SK-N-SH (cell line): ENCODE measurements around the gene ARHGAP6. TPM values are rescaled to one million over a fixed set of nuclear protein-coding genes. Genes with fewer than 3 reads are reported as not detected.

Experiments
- CTCF ChIA-PET: fragments of 300-600, 350-600 bp; formaldehyde crosslinking; extraction: SDS; loops from one replicate; lab custom pipeline; 2021; lab: Yijun Ruan, JAX
- POLR2A ChIA-PET: fragments of 350-600 bp; sonication (Branson Sonifier 250); formaldehyde crosslinking; extraction: SDS; loops from one replicate; lab custom pipeline; 2020; ENCODE audit warnings: antibody characterized with exemption, inconsistent platforms; lab: Yijun Ruan, JAX
- DNase-seq: peaks from one replicate; pipeline ENCODE4 v3.0.0; 2012
- H2AFZ ChIP-seq: fragments of 200-600 bp; sonication (generic); 2 replicates; pipeline ENCODE4 v1.8.1; 2016; ENCODE audit warnings: antibody characterized with exemption, mild to moderate bottlenecking, low read depth
- H3F3A ChIP-seq: fragments of 200-600 bp; sonication (generic); replicated peaks from 2 replicates; pipeline ENCODE3; 2016; ENCODE audit warnings: antibody characterized with exemption, mild to moderate bottlenecking; ENCODE audit not compliant: insufficient read depth
- H3K27ac ChIP-seq, 2 experiments: fragments of 200-500 bp in 1 of 2; fragments of 200-600 bp in 1 of 2; sonication (Bioruptor generic) in 1 of 2; sonication (generic), shearing (Covaris generic) in 1 of 2; 2 replicates each; pipeline versions ENCODE4 v1.5.1 to v1.6.1; 2014 to 2016; ENCODE audit warnings: low read depth in 2 of 2, inconsistent platforms in 1 of 2, low read length in 1 of 2, mild to moderate bottlenecking in 1 of 2, mixed read lengths in 1 of 2
- H3K27me3 ChIP-seq: fragments of 200-600 bp; sonication (generic), shearing (Covaris generic); 2 replicates; pipeline ENCODE4 v1.6.1; 2016; ENCODE audit warnings: mixed run types; ENCODE audit not compliant: insufficient read depth
- H3K36me3 ChIP-seq, 2 experiments: fragments of 200-500 bp in 1 of 2; fragments of 200-600 bp in 1 of 2; sonication (Bioruptor generic) in 1 of 2; sonication (generic) in 1 of 2; replicated peaks in 1 of 2; 2 replicates each; pipeline versions ENCODE3 to v1.5.1; 2014 to 2016; ENCODE audit warnings: low read length in 1 of 2, mild to moderate bottlenecking in 1 of 2; ENCODE audit not compliant: insufficient read depth in 2 of 2, control insufficient read depth in 1 of 2
- H3K4me1 ChIP-seq, 2 experiments: fragments of 200-500 bp in 1 of 2; fragments of 200-600 bp in 1 of 2; sonication (Bioruptor generic) in 1 of 2; sonication (generic), shearing (Covaris generic) in 1 of 2; 2 replicates each; pipeline versions ENCODE4 v1.5.1 to v1.6.1; 2014 to 2016; ENCODE audit warnings: low read depth in 1 of 2, low read length in 1 of 2, mixed run types in 1 of 2; ENCODE audit not compliant: insufficient read depth in 2 of 2, control insufficient read depth in 1 of 2
- H3K4me2 ChIP-seq: fragments of 200-600 bp; sonication (generic), shearing (Covaris generic); 2 replicates; pipeline ENCODE4 v1.6.1; 2017; ENCODE audit warnings: mixed run types
- H3K4me3 ChIP-seq, 2 experiments: fragments of 200-500 bp in 1 of 2; fragments of 200-600 bp in 1 of 2; sonication (Bioruptor generic) in 1 of 2; sonication (generic), shearing (Covaris generic) in 1 of 2; 2 replicates each; pipeline versions ENCODE4 v1.5.1 to v1.8.1; 2014 to 2016; ENCODE audit warnings: low read depth in 2 of 2, inconsistent platforms in 1 of 2, low read length in 1 of 2, mild to moderate bottlenecking in 1 of 2, mixed read lengths in 1 of 2, moderate library complexity in 1 of 2
- H3K79me2 ChIP-seq: fragments of 200-600 bp; sonication (generic); 2 replicates; pipeline ENCODE4 v1.8.1; 2017; ENCODE audit warnings: mild to moderate bottlenecking; ENCODE audit not compliant: insufficient read depth
- H3K9ac ChIP-seq: fragments of 200-600 bp; sonication (generic); 2 replicates; pipeline ENCODE4 v1.6.1; 2017; ENCODE audit warnings: mixed run types
- H3K9me2 ChIP-seq: fragments of 200-600 bp; sonication (generic); 2 replicates; pipeline ENCODE4 v1.6.1; 2017; ENCODE audit warnings: mixed run types
- H3K9me3 ChIP-seq: fragments of 200-600 bp; sonication (generic); 2 replicates; pipeline ENCODE4 v1.6.1; 2017; ENCODE audit warnings: mixed run types, mild to moderate bottlenecking, moderate library complexity
- H4K20me1 ChIP-seq: fragments of 200-600 bp; sonication (generic); 2 replicates; pipeline ENCODE4 v1.6.1; 2017; ENCODE audit warnings: mild to moderate bottlenecking, mixed run types; ENCODE audit not compliant: insufficient read depth
- CHD2 ChIP-seq: fragments of 150-350 bp; IDR thresholded peaks from 2 replicates; pipeline ENCODE4 v1.6.1; 2018; ENCODE audit warnings: low read length; ENCODE audit not compliant: partially characterized antibody
- ELF1 ChIP-seq: IDR thresholded peaks from 2 replicates; pipeline ENCODE4 v1.4.0; 2012
- EP300 ChIP-seq, 2 experiments: IDR thresholded peaks; 2 replicates each; pipeline versions ENCODE4 v1.4.0 to v1.6.1; 2012; ENCODE audit warnings: borderline replicate concordance in 1 of 2, low read depth in 1 of 2, low read length in 1 of 2
- FOSL2 ChIP-seq: IDR thresholded peaks from 2 replicates; pipeline ENCODE4 v1.4.0; 2012; ENCODE audit warnings: low read depth, mild to moderate bottlenecking, moderate library complexity, borderline replicate concordance
- FOXJ3 ChIP-seq: sonication (generic); formaldehyde crosslinking; IDR thresholded peaks from 2 replicates; pipeline ENCODE4 v1.5.1; 2020; ENCODE audit warnings: mild to moderate bottlenecking, missing genetic modification reagents
- FOXM1 ChIP-seq: IDR thresholded peaks from 2 replicates; pipeline ENCODE4 v1.4.0; 2012; ENCODE audit warnings: low read depth, mild to moderate bottlenecking
- GATA2 ChIP-seq: sonication (generic); formaldehyde crosslinking; IDR thresholded peaks from 2 replicates; pipeline ENCODE4 v1.5.0; 2020; ENCODE audit warnings: mild to moderate bottlenecking, missing genetic modification reagents
- JUND ChIP-seq: IDR thresholded peaks from 2 replicates; pipeline ENCODE4 v1.4.0; 2012
- MEF2A ChIP-seq: IDR thresholded peaks from 2 replicates; pipeline ENCODE4 v1.4.0; 2012; ENCODE audit warnings: low read depth, borderline replicate concordance
- MXI1 ChIP-seq: IDR thresholded peaks from 2 replicates; pipeline ENCODE4 v1.6.1; 2012; ENCODE audit warnings: mild to moderate bottlenecking, low read depth, low read length, improper control_type of control experiment
- NFIC ChIP-seq: IDR thresholded peaks from 2 replicates; pipeline ENCODE4 v1.4.0; 2012; ENCODE audit warnings: borderline replicate concordance
- NRF1 ChIP-seq: IDR thresholded peaks from 2 replicates; pipeline ENCODE4 v1.6.1; 2012; ENCODE audit warnings: low read depth, mild to moderate bottlenecking, low read length
- PBX3 ChIP-seq: IDR thresholded peaks from 2 replicates; pipeline ENCODE4; 2012
- POLR2AphosphoS5 ChIP-seq: IDR thresholded peaks from 2 replicates; pipeline ENCODE4 v1.6.1; 2012; ENCODE audit warnings: low read depth, low read length
- RCOR1 ChIP-seq: fragments of 150-350 bp; IDR thresholded peaks from 2 replicates; pipeline ENCODE4 v1.6.1; 2017; ENCODE audit warnings: antibody characterized with exemption, low read length
- RXRA ChIP-seq: IDR thresholded peaks from 2 replicates; pipeline ENCODE4 v1.4.0; 2012; ENCODE audit warnings: low read depth, mild to moderate bottlenecking, borderline replicate concordance
- SIN3A ChIP-seq: IDR thresholded peaks from 2 replicates; pipeline ENCODE4 v1.6.1; 2012; ENCODE audit warnings: low read depth, mild to moderate bottlenecking, low read length, moderate library complexity, borderline replicate concordance
- SMC3 ChIP-seq: IDR thresholded peaks from 2 replicates; pipeline ENCODE4 v1.6.1; 2012; ENCODE audit warnings: low read depth, low read length, improper control_type of control experiment
- TAF1 ChIP-seq: IDR thresholded peaks from 2 replicates; pipeline ENCODE4 v1.6.1; 2012; ENCODE audit warnings: low read depth, mild to moderate bottlenecking, low read length, moderate library complexity, borderline replicate concordance
- TCF12 ChIP-seq: IDR thresholded peaks from 2 replicates; pipeline ENCODE4 v1.4.0; 2012
- TEAD4 ChIP-seq: IDR thresholded peaks from 2 replicates; pipeline ENCODE4 v1.4.0; 2012; ENCODE audit warnings: mild to moderate bottlenecking, borderline replicate concordance; ENCODE audit not compliant: insufficient read depth
- USF1 ChIP-seq: IDR thresholded peaks from 2 replicates; pipeline ENCODE4 v1.4.0; 2012; ENCODE audit warnings: low read depth, borderline replicate concordance
- WGBS: methylation state at CpG from one replicate; pipeline ENCODE4 v1.1.6; 2017; ENCODE audit warnings: low lambda C conversion rate; 5-methylcytosine and 5-hydroxymethylcytosine counted together
- polyA plus RNA-seq, 3 experiments: library from polyadenylated mRNA; depleted of rRNA; stranded (reverse); fragments of >200 nt; gene quantifications; 2 replicates each; pipeline ENCODE4 v1.2.3, GENCODE V29; 2012
- TF ChIP-seq, protein P1 (sequence below): IDR thresholded peaks from 2 replicates; pipeline ENCODE4 v1.4.0; 2012; ENCODE audit warnings: low read depth
- TF ChIP-seq, protein P2 (sequence below): IDR thresholded peaks from 2 replicates; pipeline ENCODE4 v1.4.0; 2012; ENCODE audit warnings: low read depth, borderline replicate concordance
- TF ChIP-seq, protein P3 (sequence below): fragments of 150-350 bp; IDR thresholded peaks from 2 replicates; pipeline ENCODE4 v1.6.1; 2016; ENCODE audit warnings: mild to moderate bottlenecking, low read depth, low read length

ARHGAP6 gene
- polyA plus RNA-seq, 1 of the 3 experiments (the other 2 are of a cell fraction): 0.16 TPM

GRCh38 chrX:11296051-11296450, 369.7 kb downstream of the ARHGAP6 start:
- 29% methylated on average over 5 of the region's 5 CpGs for WGBS
- Histone ChIP-seq H3K4me3 (no peak overlapping the region), H4K20me1 (no peaks in the 10 kb centered on the region), H3F3A (no peaks in the 10 kb centered on the region), H3K27ac (no peak overlapping the region), H2AFZ (no peak overlapping the region), H3K9ac (no peak overlapping the region), H3K36me3 (no peaks in the 10 kb centered on the region), H3K4me2 (no peak overlapping the region), H3K4me1 (no peaks in the 10 kb centered on the region), H3K9me2 (no peaks in the 10 kb centered on the region), H3K27me3 (no peaks in the 10 kb centered on the region), H3K79me2 (no peaks in the 10 kb centered on the region), H3K9me3 (no peaks in the 10 kb centered on the region)
- ChIA-PET POLR2A (no interaction called here), CTCF (no interaction called here)
- TF ChIP-seq ELF1 (no peak), JUND (no peak), POLR2AphosphoS5 (no peak), SIN3A (no peak), CHD2 (no peak), FOXJ3 (CRISPR knock-in tag) (no peak), TAF1 (no peak), PBX3 (no peak), FOXM1 (no peak), TCF12 (no peak), RXRA (no peak), MXI1 (no peak), SMC3 (no peak), NRF1 (no peak), EP300 (IDR thresholded peaks at IDR 0.05; ENCODE audit: borderline replicate concordance in 1 of 2, low read depth in 1 of 2, low read length in 1 of 2) (no peak), FOSL2 (no peak)
- TF ChIP-seq, protein P1, sequence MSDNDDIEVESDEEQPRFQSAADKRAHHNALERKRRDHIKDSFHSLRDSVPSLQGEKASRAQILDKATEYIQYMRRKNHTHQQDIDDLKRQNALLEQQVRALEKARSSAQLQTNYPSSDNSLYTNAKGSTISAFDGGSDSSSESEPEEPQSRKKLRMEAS: no peak
- TF ChIP-seq, protein P2, sequence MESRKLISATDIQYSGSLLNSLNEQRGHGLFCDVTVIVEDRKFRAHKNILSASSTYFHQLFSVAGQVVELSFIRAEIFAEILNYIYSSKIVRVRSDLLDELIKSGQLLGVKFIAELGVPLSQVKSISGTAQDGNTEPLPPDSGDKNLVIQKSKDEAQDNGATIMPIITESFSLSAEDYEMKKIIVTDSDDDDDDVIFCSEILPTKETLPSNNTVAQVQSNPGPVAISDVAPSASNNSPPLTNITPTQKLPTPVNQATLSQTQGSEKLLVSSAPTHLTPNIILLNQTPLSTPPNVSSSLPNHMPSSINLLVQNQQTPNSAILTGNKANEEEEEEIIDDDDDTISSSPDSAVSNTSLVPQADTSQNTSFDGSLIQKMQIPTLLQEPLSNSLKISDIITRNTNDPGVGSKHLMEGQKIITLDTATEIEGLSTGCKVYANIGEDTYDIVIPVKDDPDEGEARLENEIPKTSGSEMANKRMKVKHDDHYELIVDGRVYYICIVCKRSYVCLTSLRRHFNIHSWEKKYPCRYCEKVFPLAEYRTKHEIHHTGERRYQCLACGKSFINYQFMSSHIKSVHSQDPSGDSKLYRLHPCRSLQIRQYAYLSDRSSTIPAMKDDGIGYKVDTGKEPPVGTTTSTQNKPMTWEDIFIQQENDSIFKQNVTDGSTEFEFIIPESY: no peak
- DNase-seq: no peak

DNA sequence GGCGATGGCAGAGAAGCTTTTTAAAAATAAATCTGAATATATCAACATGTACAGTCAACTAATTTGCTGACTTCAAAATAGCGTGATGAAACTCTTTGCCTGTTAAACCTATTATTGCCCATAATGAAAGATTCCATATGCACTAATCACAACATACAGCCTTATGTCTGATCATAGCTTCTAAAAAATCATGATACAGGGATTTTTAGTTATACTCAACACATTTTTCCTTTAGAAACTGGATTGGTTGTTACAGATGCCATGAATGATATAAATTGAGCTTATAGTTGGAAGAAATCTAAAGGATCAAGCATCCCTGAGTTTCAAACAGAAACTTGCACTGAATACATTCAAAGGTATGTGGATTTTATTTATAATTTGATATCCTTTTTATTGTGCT, 372.6 kb downstream of the ARHGAP6 start, which contains the start of gene AMELX:
AMELX (plus strand) TSS at position 301 of the 400 bp plus-strand sequence. CDS start 1,376 bp downstream, outside the sequence.
- H3K27me3 ChIP-seq: no peaks in the 10 kb centered on the region
- H3K9me2 ChIP-seq: no peaks in the 10 kb centered on the region
- H3K9ac ChIP-seq: no peak within 1 kb of the TSS
- no peaks in the 10 kb centered on the region for H4K20me1 ChIP-seq
- CTCF ChIA-PET: interaction anchor here (0.5 kb wide), 1 partner anchor 21 kb away, joined by 3 read pairs; no protein-coding TSS in a partner anchor
- H3K79me2 ChIP-seq: no peaks in the 10 kb centered on the region
- no peaks in the 10 kb centered on the region for H3K36me3 ChIP-seq
- H3K9me3 ChIP-seq: no peaks in the 10 kb centered on the region
- H3K4me3 ChIP-seq: no peak within 1 kb of the TSS
- H3K4me2 ChIP-seq: no peak within 1 kb of the TSS
- H3K4me1 ChIP-seq: no peaks in the 10 kb centered on the region
- no peak within 1 kb of the TSS for H3K27ac ChIP-seq
- 37% methylated on average over 2 of the region's 2 CpGs for WGBS
- DNase-seq: no peak
- POLR2A ChIA-PET: no interaction called here
- no peaks in the 10 kb centered on the region for H3F3A ChIP-seq
- no peak within 1 kb of the TSS for H2AFZ ChIP-seq
- no peak for TF ChIP-seq FOSL2
- TF ChIP-seq RCOR1: no peak
- no peak for TF ChIP-seq JUND
- TF ChIP-seq GATA2 (CRISPR knock-in tag): no peak
- no peak for TF ChIP-seq USF1
- no peak for TF ChIP-seq RXRA
- TF ChIP-seq TEAD4: no peak
- no peak for TF ChIP-seq PBX3
- TF ChIP-seq, protein P3, sequence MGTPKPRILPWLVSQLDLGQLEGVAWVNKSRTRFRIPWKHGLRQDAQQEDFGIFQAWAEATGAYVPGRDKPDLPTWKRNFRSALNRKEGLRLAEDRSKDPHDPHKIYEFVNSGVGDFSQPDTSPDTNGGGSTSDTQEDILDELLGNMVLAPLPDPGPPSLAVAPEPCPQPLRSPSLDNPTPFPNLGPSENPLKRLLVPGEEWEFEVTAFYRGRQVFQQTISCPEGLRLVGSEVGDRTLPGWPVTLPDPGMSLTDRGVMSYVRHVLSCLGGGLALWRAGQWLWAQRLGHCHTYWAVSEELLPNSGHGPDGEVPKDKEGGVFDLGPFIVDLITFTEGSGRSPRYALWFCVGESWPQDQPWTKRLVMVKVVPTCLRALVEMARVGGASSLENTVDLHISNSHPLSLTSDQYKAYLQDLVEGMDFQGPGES: no peak
- TF ChIP-seq FOXM1: no peak
- no peak for TF ChIP-seq MEF2A
- no peak for TF ChIP-seq NFIC
- TF ChIP-seq MXI1: no peak
